CD4-positive, CD25-positive, alpha-beta regulatory T cell (primary cell): ENCODE results near the gene IL10RA. TPM values are rescaled to one million over a fixed set of nuclear protein-coding genes. Genes with fewer than 3 reads are reported as not detected.

Source experiments
- ATAC-seq, 2 donors: fragments of 150-1000 bp; cut with Tn5 transposase; one replicate each; pipeline ENCODE4 v1.10.0; 2021; ENCODE audit warnings: low read depth in 2 of 2, moderate number of reproducible peaks in 2 of 2, moderate library complexity in 1 of 2
- DNase-seq, 3 donors: peaks; one replicate each; pipeline versions ENCODE4 v3.0.0 to v3.0.0-alpha.2; 2012 to 2022; ENCODE audit warnings: mixed read lengths in 1 of 3
- H3K27ac ChIP-seq: one replicate; pipeline ENCODE4 v1.7.0; 2013; ENCODE audit warnings: mild to moderate bottlenecking, low read length; ENCODE audit not compliant: insufficient read depth, poor library complexity, severe bottlenecking
- H3K27me3 ChIP-seq: one replicate; pipeline ENCODE4 v1.7.0; 2013; ENCODE audit warnings: low read length; ENCODE audit not compliant: control insufficient read depth, insufficient read depth
- H3K36me3 ChIP-seq: one replicate; pipeline ENCODE4 v1.7.0; 2013; ENCODE audit warnings: mild to moderate bottlenecking, low read length, moderate library complexity; ENCODE audit not compliant: control insufficient read depth, insufficient read depth
- H3K4me1 ChIP-seq: 2 replicates; pipeline ENCODE4 v1.7.0; 2013; ENCODE audit warnings: mild to moderate bottlenecking, low read length; ENCODE audit not compliant: insufficient read depth, control insufficient read depth, poor library complexity, severe bottlenecking
- H3K4me3 ChIP-seq: one replicate; pipeline ENCODE4 v1.7.0; 2013; ENCODE audit warnings: low read depth, mild to moderate bottlenecking, low read length, moderate library complexity
- H3K9me3 ChIP-seq, 2 experiments: 1 replicate in 1 of 2; 2 replicates in 1 of 2; pipeline ENCODE4 v1.7.0; 2013; ENCODE audit warnings: low read length in 2 of 2, mild to moderate bottlenecking in 1 of 2, moderate library complexity in 1 of 2; ENCODE audit not compliant: control insufficient read depth in 2 of 2
- H3K27ac Mint-ChIP-seq, 3 donors: one replicate each; pipeline ENCODE4 v1.8.0; 2020 to 2022; ENCODE audit warnings: mild to moderate bottlenecking in 3 of 3, mixed read lengths in 3 of 3, moderate library complexity in 2 of 3
- H3K27me3 Mint-ChIP-seq: one replicate; pipeline ENCODE4 v1.8.0; 2022; ENCODE audit warnings: mild to moderate bottlenecking, mixed read lengths
- H3K36me3 Mint-ChIP-seq: one replicate; pipeline ENCODE4 v1.8.0; 2020; ENCODE audit warnings: mixed read lengths
- H3K4me1 Mint-ChIP-seq, 4 donors: one replicate each; pipeline ENCODE4 v1.8.0; 2020 to 2022; ENCODE audit warnings: mixed read lengths in 4 of 4, mild to moderate bottlenecking in 1 of 4
- H3K4me3 Mint-ChIP-seq, 4 donors: one replicate each; pipeline ENCODE4 v1.8.0; 2020 to 2022; ENCODE audit warnings: mild to moderate bottlenecking in 4 of 4, mixed read lengths in 4 of 4, moderate library complexity in 3 of 4
- H3K9me3 Mint-ChIP-seq, 7 donors: one replicate each; pipeline ENCODE4 v1.8.0; 2020 to 2022; ENCODE audit warnings: mixed read lengths in 7 of 7, mild to moderate bottlenecking in 3 of 7, moderate library complexity in 2 of 7
- polyA plus RNA-seq, 4 donors: library from polyadenylated mRNA; unstranded; fragments of 300-500 nt; fragmentation: Illumina TruSeq; gene quantifications; one replicate each; pipeline ENCODE4 v1.2.3, GENCODE V29; 2021
- total RNA-seq: library from RNA; stranded (reverse); gene quantifications from one replicate; pipeline ENCODE4 v1.2.3, GENCODE V29; 2022

The IL10RA gene
- total and polyA plus RNA-seq, 5 donors from 2014 or later: 572 to 666 (median 654) TPM

GRCh38 chr11:118021146-118021545 is 35.0 kb downstream of the IL10RA start:
- DNase-seq (no peak), ATAC-seq (no peak)
- peaks cover 8% of the 10 kb centered on the region for H3K4me1 ChIP-seq
- H3K9me3 ChIP-seq: peaks cover 14 to 22% of the 10 kb centered on the region in 2 experiments
- no peak overlapping the region for H3K4me3 Mint-ChIP-seq
- no peak overlapping the region for H3K27ac Mint-ChIP-seq
- H3K27me3 Mint-ChIP-seq: no peaks in the 10 kb centered on the region
- H3K4me3 ChIP-seq: no peak overlapping the region
- H3K9me3 Mint-ChIP-seq: peaks cover 3 to 35% (median 16%) of the 10 kb centered on the region in 7 donors
- H3K4me1 Mint-ChIP-seq: peaks cover 9 to 44% (median 17%) of the 10 kb centered on the region in 4 donors
- H3K36me3 Mint-ChIP-seq: peaks cover 7% of the 10 kb centered on the region
- H3K27me3 ChIP-seq: no peaks in the 10 kb centered on the region
- H3K27ac ChIP-seq: no peak overlapping the region
- H3K36me3 ChIP-seq: no peaks in the 10 kb centered on the region

- H3K4me1 Mint-ChIP-seq: peaks cover 19 to 56% (median 33%) of the 10 kb centered on the region in 4 donors
- DNase-seq (no peak), ATAC-seq (no peak)
- Histone ChIP-seq H3K27me3 (no peaks in the 10 kb centered on the region), H3K4me3 (no peak overlapping the region), H3K36me3 (no peaks in the 10 kb centered on the region), H3K4me1 (peaks cover 8% of the 10 kb centered on the region), H3K27ac (no peak overlapping the region), H3K9me3 (no peaks in the 10 kb centered on the region)
- H3K27ac Mint-ChIP-seq: no peak overlapping the region
- H3K27me3 Mint-ChIP-seq: peaks cover 6% of the 10 kb centered on the region
- H3K9me3 Mint-ChIP-seq: peaks cover 0 to 3% (median 0%) of the 10 kb centered on the region in 7 donors
- H3K4me3 Mint-ChIP-seq: no peak overlapping the region
- no peaks in the 10 kb centered on the region for H3K36me3 Mint-ChIP-seq
These were observed 41.5 kb downstream of the IL10RA start for GRCh38 chr11:118027694-118028093.

GRCh38 chr11:118028626-118029025 is 42.4 kb downstream of the IL10RA start:
- H3K4me3 Mint-ChIP-seq: peak overlapping the region in 1 of 4 donors; percentile 46
- H3K27ac ChIP-seq: no peak overlapping the region
- H3K27me3 ChIP-seq: no peaks in the 10 kb centered on the region
- H3K27ac Mint-ChIP-seq: peak overlapping the region; percentile 2 to 46 (median 35)
- ATAC-seq (no peak), DNase-seq (no peak)
- H3K27me3 Mint-ChIP-seq: peaks cover 6% of the 10 kb centered on the region
- H3K4me1 Mint-ChIP-seq: peaks cover 19 to 58% (median 34%) of the 10 kb centered on the region in 4 donors
- H3K36me3 ChIP-seq: no peaks in the 10 kb centered on the region
- no peaks in the 10 kb centered on the region for H3K9me3 ChIP-seq
- H3K4me1 ChIP-seq: peaks cover 8% of the 10 kb centered on the region
- peaks cover 0 to 3% (median 0%) of the 10 kb centered on the region in 7 donors for H3K9me3 Mint-ChIP-seq
- H3K4me3 ChIP-seq: no peak overlapping the region
- H3K36me3 Mint-ChIP-seq: no peaks in the 10 kb centered on the region

GRCh38 chr11:118033443-118033842 is 47.2 kb downstream of the IL10RA start:
- H3K4me3 Mint-ChIP-seq: peak overlapping the region in 1 of 4 donors; percentile 17
- H3K9me3 ChIP-seq: no peaks in the 10 kb centered on the region
- peaks cover 6% of the 10 kb centered on the region for H3K27me3 Mint-ChIP-seq
- DNase-seq (no peak), ATAC-seq (no peak)
- peaks cover 9% of the 10 kb centered on the region for H3K4me1 ChIP-seq
- H3K27ac Mint-ChIP-seq: peak overlapping the region; percentile 21 to 78 (median 60)
- no peak overlapping the region for H3K27ac ChIP-seq
- no peaks in the 10 kb centered on the region for H3K9me3 Mint-ChIP-seq
- H3K4me1 Mint-ChIP-seq: peaks cover 22 to 61% (median 34%) of the 10 kb centered on the region in 4 donors
- H3K4me3 ChIP-seq: no peak overlapping the region
- H3K27me3 ChIP-seq: no peaks in the 10 kb centered on the region
- peaks cover 5% of the 10 kb centered on the region for H3K36me3 Mint-ChIP-seq
- no peaks in the 10 kb centered on the region for H3K36me3 ChIP-seq

- Mint-ChIP-seq H3K27me3 (no peaks in the 10 kb centered on the region), H3K9me3 (peaks cover 0 to 1% (median 0%) of the 10 kb centered on the region in 7 donors), H3K36me3 (peaks cover under 1% of the 10 kb centered on the region), H3K4me1 (peaks cover 41 to 90% (median 69%) of the 10 kb centered on the region in 4 donors), H3K4me3 (peak overlapping the region in 3 of 4 donors; percentile 47 to 78 (median 63)), H3K27ac (peak overlapping the region; percentile 67 to 82 (median 82))
- Histone ChIP-seq H3K4me1 (peaks cover 52% of the 10 kb centered on the region), H3K36me3 (no peaks in the 10 kb centered on the region), H3K27me3 (no peaks in the 10 kb centered on the region), H3K9me3 (no peaks in the 10 kb centered on the region), H3K4me3 (peak overlapping the region; percentile 38), H3K27ac (peak overlapping the region; percentile 54)
- DNase-seq (peak in 1 of 3 donors; percentile 73), ATAC-seq (peak; percentile 42 to 55)
These were observed 55.9 kb downstream of the IL10RA start for GRCh38 chr11:118042141-118042540.

- H3K27ac ChIP-seq: peak overlapping the region; percentile 54
These were observed 56.6 kb downstream of the IL10RA start for GRCh38 chr11:118042796-118043195.

GRCh38 chr11:118045191-118045590 is 59.0 kb downstream of the IL10RA start:
- peaks cover 78% of the 10 kb centered on the region for H3K4me1 ChIP-seq
- peak overlapping the region; percentile 95 to 99 (median 96) for H3K27ac Mint-ChIP-seq
- peak overlapping the region in 3 of 4 donors; percentile 2 to 74 (median 47) for H3K4me3 Mint-ChIP-seq
- peaks cover 0 to 1% (median 0%) of the 10 kb centered on the region in 7 donors for H3K9me3 Mint-ChIP-seq
- ATAC-seq (no peak), DNase-seq (no peak)
- no peaks in the 10 kb centered on the region for H3K9me3 ChIP-seq
- no peaks in the 10 kb centered on the region for H3K27me3 ChIP-seq
- peak overlapping the region; percentile 86 for H3K27ac ChIP-seq
- peaks cover 38 to 96% (median 69%) of the 10 kb centered on the region in 4 donors for H3K4me1 Mint-ChIP-seq
- H3K4me3 ChIP-seq: peak overlapping the region; percentile 42
- no peaks in the 10 kb centered on the region for H3K27me3 Mint-ChIP-seq
- no peaks in the 10 kb centered on the region for H3K36me3 Mint-ChIP-seq
- no peaks in the 10 kb centered on the region for H3K36me3 ChIP-seq

More at GRCh38 chr11:118042796-118043195, 56.6 kb downstream of the IL10RA start:
- Mint-ChIP-seq H3K27me3 (no peaks in the 10 kb centered on the region), H3K36me3 (no peaks in the 10 kb centered on the region), H3K4me3 (peak overlapping the region; percentile 39 to 78 (median 55)), H3K27ac (peak overlapping the region; percentile 67 to 82 (median 82)), H3K4me1 (peaks cover 43 to 90% (median 69%) of the 10 kb centered on the region in 4 donors), H3K9me3 (peaks cover 0 to 1% (median 0%) of the 10 kb centered on the region in 7 donors)
- Histone ChIP-seq H3K4me1 (peaks cover 59% of the 10 kb centered on the region), H3K9me3 (no peaks in the 10 kb centered on the region), H3K36me3 (no peaks in the 10 kb centered on the region), H3K4me3 (peak overlapping the region; percentile 38), H3K27me3 (no peaks in the 10 kb centered on the region)
- ATAC-seq (no peak), DNase-seq (peak in 1 of 3 donors; percentile 44)
